HG02610 (cell line): Measurements from ENCODE around the gene SPARC.
A peak's percentile ranks its signal among the peaks of the same experiment; 100 is the strongest.
"Not testable (repeated sequence)": the region's sequence is repeated elsewhere in the genome, so short reads cannot be mapped to it uniquely, and the experiment has no call there.

Experiments used
- ATAC-seq: cut with Tn5 transposase; IDR thresholded peaks from one replicate; pipeline ENCODE4 v1.9.1; 2021; ENCODE audit warnings: mild to moderate bottlenecking, moderate library complexity; ENCODE audit not compliant: unreplicated experiment

SPARC gene

GRCh38 chr5:151700820-151701219 is 14.1 kb upstream of the SPARC start:
- ATAC-seq: peak; percentile 47

GRCh38 chr5:151700296-151700695 is 13.6 kb upstream of the SPARC start:
- ATAC-seq: no peak

- ATAC-seq: no peak
Measured at GRCh38 chr5:151699071-151699901, 12.6 kb upstream of the SPARC start.

- not testable (repeated sequence) for ATAC-seq
Measured at GRCh38 chr5:151698081-151698480, 11.4 kb upstream of the SPARC start.

- no peak for ATAC-seq
Measured at GRCh38 chr5:151697452-151697851, 10.7 kb upstream of the SPARC start.

- ATAC-seq: no peak
Measured at GRCh38 chr5:151696470-151697061, 9.9 kb upstream of the SPARC start.

- no peak for ATAC-seq
Measured at GRCh38 chr5:151695464-151695863, 8.7 kb upstream of the SPARC start.

GRCh38 chr5:151694035-151694485 is 7.3 kb upstream of the SPARC start:
- ATAC-seq: no peak

GRCh38 chr5:151692312-151692711 is 5.6 kb upstream of the SPARC start:
- no peak for ATAC-seq

GRCh38 chr5:151691706-151692105 is 5.0 kb upstream of the SPARC start:
- ATAC-seq: no peak

GRCh38 chr5:151689591-151689990 is 2.9 kb upstream of the SPARC start:
- ATAC-seq: not testable (repeated sequence)

- ATAC-seq: no peak
Measured at GRCh38 chr5:151688436-151688835, 1.7 kb upstream of the SPARC start.

- ATAC-seq: no peak
Measured at GRCh38 chr5:151685749-151686673, 704 bp downstream of the SPARC start.

GRCh38 chr5:151684690-151685361 is 1.9 kb downstream of the SPARC start:
- no peak for ATAC-seq

GRCh38 chr5:151683986-151684588 is 2.6 kb downstream of the SPARC start:
- ATAC-seq: no peak

GRCh38 chr5:151683444-151683843 is 3.3 kb downstream of the SPARC start:
- no peak for ATAC-seq

- ATAC-seq: no peak
Measured at GRCh38 chr5:151682751-151683331, 3.9 kb downstream of the SPARC start.

GRCh38 chr5:151682240-151682639 is 4.5 kb downstream of the SPARC start:
- ATAC-seq: no peak

- no peak for ATAC-seq
Measured at GRCh38 chr5:151680944-151681427, 5.7 kb downstream of the SPARC start.

- not testable (repeated sequence) for ATAC-seq
Measured at GRCh38 chr5:151680156-151680505, 6.6 kb downstream of the SPARC start.
